NCI-H1694 treated with DMSO at 0.1 percent for 48 hours (cell line): ENCODE data around the gene FCER1G.

Experiments used
- DNase-seq: peaks from one replicate; lab custom pipeline; 2025; lab: John Stamatoyannopoulos, UW

FCER1G gene

GRCh38 chr1:161188381-161188780, 26.7 kb upstream of the FCER1G start:
- DNase-seq: no peak

- DNase-seq: no peak
Measured at GRCh38 chr1:161189036-161189435, 26.1 kb upstream of the FCER1G start.

- DNase-seq: no peak
Measured at GRCh38 chr1:161190962-161191521, 24.1 kb upstream of the FCER1G start.

- DNase-seq: no peak
Measured at GRCh38 chr1:161191971-161192370, 23.1 kb upstream of the FCER1G start.

- peak; percentile 79 for DNase-seq
Measured at GRCh38 chr1:161192476-161193465, 22.3 kb upstream of the FCER1G start.

- no peak for DNase-seq
Measured at GRCh38 chr1:161193561-161194235, 21.4 kb upstream of the FCER1G start.

- no peak for DNase-seq
Measured at GRCh38 chr1:161195171-161195570, 19.9 kb upstream of the FCER1G start.

GRCh38 chr1:161196111-161196510, 19.0 kb upstream of the FCER1G start:
- DNase-seq: no peak

- no peak for DNase-seq
Measured at GRCh38 chr1:161196521-161197451, 18.3 kb upstream of the FCER1G start.

GRCh38 chr1:161197560-161198193, 17.4 kb upstream of the FCER1G start:
- no peak for DNase-seq

- DNase-seq: no peak
Measured at GRCh38 chr1:161198194-161198896, 16.8 kb upstream of the FCER1G start.

GRCh38 chr1:161198897-161199431, 16.1 kb upstream of the FCER1G start, which contains the start of gene ADAMTS4:
ADAMTS4 (minus strand) TSS chr1:161199054; CDS start chr1:161198627, 427 bp downstream.
- peak; percentile 96 for DNase-seq

- DNase-seq: no peak
Measured at GRCh38 chr1:161199506-161200139, 15.5 kb upstream of the FCER1G start.

GRCh38 chr1:161200421-161200991, 14.6 kb upstream of the FCER1G start:
- DNase-seq: no peak

GRCh38 chr1:161200992-161201835, 13.9 kb upstream of the FCER1G start:
- DNase-seq: peak; percentile 61

GRCh38 chr1:161201836-161202712, 13.0 kb upstream of the FCER1G start, which contains the start of gene NDUFS2:
NDUFS2 (plus strand) TSS chr1:161202367; CDS start chr1:161202386, 19 bp downstream.
- peak; percentile 99 for DNase-seq
